Measurements from ENCODE around the gene SPTBN4.
"Not testable (repeated sequence)": the region's sequence is repeated elsewhere in the genome, so short reads cannot be mapped to it uniquely, and the experiment has no call there.

The SPTBN4 gene

GRCh38 chr19:40466985-40467734 is at the start of gene SPTBN4:
Gene SPTBN4 (plus strand): TSS chr19:40467001. CDS start chr19:40472622, 5,621 bp downstream.
- no peak for FAIRE-seq

- no peak for FAIRE-seq
Observed at GRCh38 chr19:40417643-40417981, 49.2 kb upstream of the SPTBN4 start.

GRCh38 chr19:40418040-40418439 is 48.8 kb upstream of the SPTBN4 start:
- FAIRE-seq = no peak

- FAIRE-seq = no peak
Observed at GRCh38 chr19:40419066-40419612, 47.7 kb upstream of the SPTBN4 start.

- no peak for FAIRE-seq
Observed at GRCh38 chr19:40419780-40420179, 47.0 kb upstream of the SPTBN4 start.

- no peak for FAIRE-seq
Observed at GRCh38 chr19:40420451-40420765, 46.4 kb upstream of the SPTBN4 start.

- no peak for FAIRE-seq
Observed at GRCh38 chr19:40420766-40421765, 45.7 kb upstream of the SPTBN4 start.

- FAIRE-seq = no peak
Observed at GRCh38 chr19:40421993-40422747, 44.6 kb upstream of the SPTBN4 start.

- FAIRE-seq = no peak
Observed at GRCh38 chr19:40422748-40423566, 43.8 kb upstream of the SPTBN4 start.

- no peak for FAIRE-seq
Observed at GRCh38 chr19:40423938-40424337, 42.9 kb upstream of the SPTBN4 start.

GRCh38 chr19:40424637-40425449 is 42.0 kb upstream of the SPTBN4 start:
- FAIRE-seq = no peak

GRCh38 chr19:40425450-40426287 is 41.1 kb upstream of the SPTBN4 start, which contains the start of gene SERTAD1:
Gene SERTAD1 (minus strand): TSS chr19:40425992. CDS start chr19:40423546, 2,446 bp downstream.
- peak; percentile 99 for FAIRE-seq

GRCh38 chr19:40428197-40428596 is 38.6 kb upstream of the SPTBN4 start:
- not testable (repeated sequence) for FAIRE-seq

GRCh38 chr19:40430242-40430641 is 36.6 kb upstream of the SPTBN4 start:
- not testable (repeated sequence) for FAIRE-seq

GRCh38 chr19:40431698-40432097 is 35.1 kb upstream of the SPTBN4 start:
- FAIRE-seq = no peak

- FAIRE-seq = not testable (repeated sequence)
Observed at GRCh38 chr19:40432760-40433159, 34.0 kb upstream of the SPTBN4 start.

GRCh38 chr19:40433391-40434216 is 33.2 kb upstream of the SPTBN4 start:
- no peak for FAIRE-seq

GRCh38 chr19:40438284-40438683 is 28.5 kb upstream of the SPTBN4 start:
- FAIRE-seq = no peak

- FAIRE-seq = no peak
Observed at GRCh38 chr19:40441719-40442253, 25.0 kb upstream of the SPTBN4 start.
